GM19099 (cell line): ENCODE measurements around the gene PLCG2.

Source experiments
- POLR2A ChIP-seq: IDR thresholded peaks from 3 replicates; pipeline ENCODE4 v1.6.1; 2011; ENCODE audit warnings: low read depth; ENCODE audit not compliant: insufficient read length; ENCODE audit errors: extremely low read depth

PLCG2 gene

GRCh38 chr16:81912395-81912794 is 133.3 kb downstream of the PLCG2 start:
- no peak for TF ChIP-seq POLR2A

DNA sequence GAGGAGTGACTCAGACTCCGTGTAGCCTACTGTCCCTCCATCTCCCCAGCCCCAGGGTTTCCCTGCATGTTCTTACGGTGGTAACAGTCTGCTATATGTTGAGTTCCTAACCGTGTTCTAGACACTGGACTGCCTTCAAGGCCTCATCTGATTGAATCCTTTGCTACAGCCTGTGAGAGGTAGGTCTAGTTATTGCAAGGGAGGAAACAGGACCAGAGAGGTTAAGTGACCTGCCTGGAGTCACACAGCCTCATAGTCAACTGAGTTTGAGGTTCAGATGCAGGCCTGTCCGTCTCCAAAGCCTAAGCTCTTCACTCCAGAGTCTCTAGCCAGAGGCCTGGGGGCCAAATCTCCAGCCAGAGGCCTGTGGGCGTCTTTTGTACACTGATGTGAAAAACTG is 134.1 kb downstream of the PLCG2 start:
- TF ChIP-seq POLR2A, result no peak

GRCh38 chr16:81917375-81917774 is 138.3 kb downstream of the PLCG2 start:
- TF ChIP-seq POLR2A, result no peak

DNA sequence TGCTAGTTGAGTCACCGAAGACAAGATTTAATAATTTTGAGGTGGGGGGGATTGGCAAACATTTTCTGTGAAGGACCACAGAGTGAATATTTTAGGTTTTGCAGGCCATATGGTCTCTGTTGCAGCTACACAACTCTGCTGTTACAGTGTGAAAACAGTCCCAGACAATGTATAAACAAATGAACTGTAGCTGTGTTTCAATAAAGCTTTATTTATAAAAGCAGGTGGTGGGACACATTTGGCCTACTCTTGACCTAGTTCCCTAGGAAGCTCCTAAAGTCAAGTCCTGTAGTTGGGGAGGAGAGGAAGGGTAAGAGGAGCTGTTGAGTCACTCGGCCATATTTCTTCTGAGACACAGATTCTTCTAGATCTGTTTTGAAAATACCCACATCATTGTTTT is 139.8 kb downstream of the PLCG2 start:
- TF ChIP-seq POLR2A, result no peak

- TF ChIP-seq POLR2A, result no peak
These were observed 141.4 kb downstream of the PLCG2 start for GRCh38 chr16:81920498-81920897.

DNA sequence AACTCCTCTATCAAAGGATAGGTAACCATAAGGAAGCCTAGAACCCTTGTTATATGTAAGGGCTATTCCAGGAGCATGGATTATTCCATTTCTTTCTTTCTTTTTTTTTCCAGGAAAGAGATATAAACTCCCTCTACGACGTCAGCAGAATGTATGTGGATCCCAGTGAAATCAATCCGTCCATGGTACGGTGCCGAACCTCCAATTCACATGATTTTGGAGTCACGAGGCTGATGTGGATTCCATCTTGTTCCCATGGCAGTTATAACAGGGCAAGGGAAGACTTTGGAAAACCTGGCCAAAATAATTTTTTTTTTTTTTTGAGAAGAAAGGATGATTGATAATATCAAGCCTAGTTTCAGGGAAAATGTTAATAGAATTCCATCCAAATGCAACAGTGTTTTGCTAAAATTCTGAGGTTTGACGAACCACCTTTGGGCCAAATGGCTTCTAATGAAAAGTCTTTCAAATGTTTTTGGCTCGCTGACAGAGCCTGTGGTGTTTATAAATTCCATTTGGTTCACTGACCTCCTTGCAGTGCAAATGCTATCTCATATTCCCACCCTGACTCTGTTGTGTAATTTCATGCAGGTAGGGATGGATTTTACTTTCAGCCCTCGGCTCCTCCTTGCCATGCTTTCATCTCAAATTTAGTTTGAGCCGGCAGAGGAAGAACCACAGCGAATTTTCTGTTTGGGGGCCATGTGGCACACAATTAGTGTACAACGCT is 142.2 kb downstream of the PLCG2 start:
- TF ChIP-seq POLR2A, result no peak

GRCh38 chr16:81921843-81922584 is 142.9 kb downstream of the PLCG2 start:
- no peak for TF ChIP-seq POLR2A

- no peak for TF ChIP-seq POLR2A
These were observed 144.2 kb downstream of the PLCG2 start for GRCh38 chr16:81923296-81923695.

- TF ChIP-seq POLR2A, result no peak
These were observed 145.9 kb downstream of the PLCG2 start for GRCh38 chr16:81925016-81925415.

- TF ChIP-seq POLR2A, result no peak
These were observed 146.9 kb downstream of the PLCG2 start for GRCh38 chr16:81926036-81926435.

DNA sequence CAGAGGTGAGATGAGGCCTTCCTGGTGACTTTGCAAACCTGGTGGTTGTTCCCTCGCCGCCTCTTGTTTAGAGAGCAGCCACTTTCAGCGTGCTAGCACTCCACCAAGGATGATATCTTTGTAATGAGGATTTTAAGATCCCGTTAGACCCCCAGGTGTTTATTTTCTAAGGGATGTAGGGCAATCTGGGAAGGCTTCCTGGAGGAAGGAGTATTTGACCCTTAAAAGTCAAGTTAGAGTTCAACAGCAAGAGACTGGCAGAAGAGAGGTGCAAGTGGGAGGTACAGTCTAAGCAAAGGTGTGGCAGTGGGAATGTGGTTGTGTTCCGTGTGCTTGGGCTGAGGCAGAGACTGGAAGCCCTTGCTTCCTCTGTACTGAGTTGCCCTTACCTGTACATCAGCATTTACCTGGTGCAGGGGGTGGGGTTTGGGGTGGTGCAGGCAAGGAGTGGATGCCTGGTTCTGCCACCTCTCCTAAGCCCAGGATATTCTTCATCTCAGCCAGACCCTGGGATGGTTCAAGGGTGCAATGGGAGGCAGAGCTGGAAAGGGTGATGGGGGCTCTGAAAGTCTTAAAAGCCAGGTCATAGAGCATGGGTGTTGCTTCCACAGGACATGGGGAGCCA is 148.6 kb downstream of the PLCG2 start:
- no peak for TF ChIP-seq POLR2A

DNA sequence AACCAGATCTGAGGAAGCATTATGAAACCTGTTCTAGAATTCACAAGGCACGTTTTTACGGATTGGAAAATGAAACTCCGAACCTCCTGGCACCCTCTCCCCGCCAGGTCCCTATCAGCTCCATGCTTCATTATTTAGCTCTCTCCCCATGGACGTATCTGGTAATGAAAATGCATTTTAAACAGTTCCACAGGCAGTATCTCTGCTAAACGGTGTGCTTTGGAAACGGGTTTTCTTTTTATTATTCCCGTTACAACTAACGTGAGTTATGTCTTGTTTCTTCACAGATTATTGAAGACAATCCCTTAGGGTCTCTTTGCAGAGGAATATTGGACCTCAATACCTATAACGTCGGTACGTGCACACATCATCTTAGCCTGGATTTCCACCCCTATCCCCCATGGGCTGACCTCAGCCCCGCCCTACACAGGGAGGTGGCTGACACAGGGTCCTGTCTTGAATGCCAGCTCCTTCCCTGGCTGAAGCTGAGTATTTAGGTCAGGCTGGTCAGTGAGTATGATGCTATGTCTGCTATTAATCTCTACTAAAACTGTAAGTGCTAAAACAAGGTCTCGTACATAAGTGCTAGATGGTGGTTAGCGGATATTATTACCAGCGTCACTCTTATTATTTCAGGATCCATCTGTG is 149.3 kb downstream of the PLCG2 start:
- TF ChIP-seq POLR2A, result no peak

- TF ChIP-seq POLR2A, result no peak
These were observed 149.9 kb downstream of the PLCG2 start for GRCh38 chr16:81928975-81929374.

- no peak for TF ChIP-seq POLR2A
These were observed 150.8 kb downstream of the PLCG2 start for GRCh38 chr16:81929841-81930240.

DNA sequence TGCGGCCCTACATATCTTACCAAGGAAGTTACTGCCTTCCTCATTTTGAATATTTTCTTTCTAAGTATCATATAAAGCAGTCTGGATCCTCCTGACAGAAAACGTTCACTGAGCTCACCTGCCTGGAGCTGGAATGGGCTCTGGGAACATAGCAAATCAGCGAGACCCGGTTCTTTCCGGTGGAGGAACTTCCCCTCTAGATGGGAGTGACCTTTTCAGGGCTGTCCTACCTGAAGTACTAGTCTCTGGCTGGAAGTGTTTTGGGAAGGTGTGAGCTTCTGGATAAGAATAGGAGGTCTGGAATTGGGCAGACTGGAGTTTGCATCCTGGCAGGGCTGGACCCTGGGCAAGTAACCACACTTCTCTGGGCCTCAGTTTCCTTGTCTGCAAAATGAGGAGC is 152.8 kb downstream of the PLCG2 start:
- no peak for TF ChIP-seq POLR2A
